Endothelial cell of umbilical vein (primary cell): Measurements from ENCODE around the gene RSPH1. TPM values are rescaled to one million over a fixed set of nuclear protein-coding genes. Genes with fewer than 3 reads are reported as not detected.

Experiments used
- BruUV-seq: library from RNA; stranded (reverse); fragments of 400-500 nt; replicated peaks from 2 replicates; lab custom pipeline; 2021; lab: Mats Ljungman, UMichigan
- CTCF ChIA-PET: fragments of 300-600, 350-600 bp; sonication (Branson Sonifier 250); formaldehyde crosslinking; loops from one replicate; lab custom pipeline; 2021; ENCODE audit warnings: antibody characterized with exemption, inconsistent platforms; lab: Charles Lee
- POLR2A ChIA-PET: fragments of 300-600, 350-600 bp; sonication (Branson Sonifier 250); formaldehyde crosslinking; loops from one replicate; lab custom pipeline; 2021; ENCODE audit warnings: antibody characterized with exemption, inconsistent platforms; lab: Charles Lee
- DNase-seq: peaks from one replicate; pipeline ENCODE4 v3.0.0-alpha.2; 2011; ENCODE audit warnings: low read depth, low spot score
- FAIRE-seq: peaks from 2 replicates; lab custom pipeline; 2011; peaks lifted over from hg19 to GRCh38; lab: Jason Lieb, UNC
- H2AFZ ChIP-seq: 2 replicates; pipeline ENCODE4 v1.6.0; 2012; ENCODE audit warnings: low read depth, low read length, control low read depth, inconsistent platforms
- H3K27ac ChIP-seq: 2 replicates; pipeline ENCODE4 v1.5.1; 2011; ENCODE audit warnings: low read depth, mild to moderate bottlenecking, control low read depth, low read length, moderate library complexity; ENCODE audit not compliant: insufficient read depth
- H3K27me3 ChIP-seq, 2 experiments: 2 replicates each; pipeline versions ENCODE4 v1.6.0 to v1.6.1; 2011; ENCODE audit warnings: low read length in 2 of 2, mixed read lengths in 1 of 2; ENCODE audit not compliant: control insufficient read depth in 2 of 2, insufficient read depth in 2 of 2
- H3K36me3 ChIP-seq, 2 experiments: 2 replicates in 1 of 2; 3 replicates in 1 of 2; pipeline ENCODE4 v1.5.1; 2011; ENCODE audit warnings: low read length in 2 of 2, mild to moderate bottlenecking in 1 of 2, moderate library complexity in 1 of 2; ENCODE audit not compliant: control insufficient read depth in 2 of 2, insufficient read depth in 2 of 2; ENCODE audit errors: extremely low read depth in 1 of 2
- H3K4me1 ChIP-seq: 3 replicates; pipeline ENCODE4 v1.5.1; 2011; ENCODE audit warnings: mild to moderate bottlenecking, low read length; ENCODE audit not compliant: control insufficient read depth, insufficient read depth; ENCODE audit errors: extremely low read depth
- H3K4me2 ChIP-seq: 2 replicates; pipeline ENCODE4 v1.6.1; 2011; ENCODE audit warnings: low read length, control low read depth, mixed read lengths; ENCODE audit not compliant: insufficient read depth
- H3K4me3 ChIP-seq, 3 experiments: fragments of 200-600 bp in 1 of 3; sonication (generic), shearing (Covaris generic) in 1 of 3; replicated peaks in 1 of 3; 2 replicates each; pipeline ENCODE4 v1.5.1; 2011 to 2016; ENCODE audit warnings: control low read depth in 3 of 3, low read length in 3 of 3, mild to moderate bottlenecking in 2 of 3, inconsistent platforms in 1 of 3, low read depth in 1 of 3, moderate library complexity in 1 of 3; ENCODE audit not compliant: insufficient read depth in 1 of 3
- H3K79me2 ChIP-seq: 2 replicates; pipeline ENCODE4 v1.6.0; 2012; ENCODE audit warnings: low read length, inconsistent platforms; ENCODE audit not compliant: control insufficient read depth, insufficient read depth
- H3K9ac ChIP-seq: replicated peaks from 2 replicates; pipeline ENCODE3; 2011; ENCODE audit warnings: low read length, control low read depth; ENCODE audit not compliant: insufficient read depth; ENCODE audit errors: extremely low read depth
- H3K9me1 ChIP-seq: replicated peaks from 3 replicates; pipeline ENCODE4 v1.6.0; 2011; ENCODE audit warnings: mild to moderate bottlenecking, low read length; ENCODE audit not compliant: control insufficient read depth, insufficient read depth; ENCODE audit errors: extremely low read depth
- H3K9me3 ChIP-seq: replicated peaks from 2 replicates; pipeline ENCODE4 v1.5.1; 2012; ENCODE audit warnings: low read length, inconsistent platforms; ENCODE audit not compliant: control insufficient read depth, insufficient read depth
- H4K20me1 ChIP-seq: replicated peaks from 2 replicates; pipeline ENCODE3; 2011; ENCODE audit warnings: mild to moderate bottlenecking, low read length; ENCODE audit not compliant: control insufficient read depth, insufficient read depth; ENCODE audit errors: extremely low read depth
- EZH2 ChIP-seq: IDR thresholded peaks from 2 replicates; pipeline ENCODE4 v1.6.1; 2012; ENCODE audit warnings: borderline replicate concordance, low read depth, mild to moderate bottlenecking, moderate library complexity, low read length, inconsistent platforms; ENCODE audit not compliant: severe bottlenecking
- FOS ChIP-seq: IDR thresholded peaks from 2 replicates; pipeline ENCODE4 v1.6.1; 2011; ENCODE audit warnings: mild to moderate bottlenecking, low read length, moderate library complexity, borderline replicate concordance; ENCODE audit not compliant: insufficient read depth
- GATA2 ChIP-seq: IDR thresholded peaks from 2 replicates; pipeline ENCODE4 v1.7.0; 2011; ENCODE audit warnings: low read depth, mild to moderate bottlenecking, moderate library complexity, mixed read lengths, low read length; ENCODE audit not compliant: insufficient read length, insufficient read depth
- JUN ChIP-seq: IDR thresholded peaks from 2 replicates; pipeline ENCODE4 v1.6.1; 2011; ENCODE audit warnings: borderline replicate concordance, low read depth; ENCODE audit not compliant: insufficient read length, insufficient read depth
- MYC ChIP-seq: IDR thresholded peaks from one replicate; pipeline ENCODE4 v1.6.1; 2011; ENCODE audit warnings: mild to moderate bottlenecking, low read depth, low read length
- POLR2A ChIP-seq: IDR thresholded peaks from 2 replicates; pipeline ENCODE4 v1.6.1; 2012; ENCODE audit warnings: low read depth, mild to moderate bottlenecking, control low read depth, low read length
- POLR2AphosphoS5 ChIP-seq: IDR thresholded peaks from 2 replicates; pipeline ENCODE4 v1.6.1; 2012; ENCODE audit warnings: low read depth, mild to moderate bottlenecking, control low read depth, low read length, moderate library complexity; ENCODE audit not compliant: insufficient read depth
- dilution Hi-C: fragments of 300-500 bp; cut with MboI; formaldehyde crosslinking; loops from one replicate; pipeline ENCODE4 v1.15.0; 2019; ENCODE audit warnings: low sequenced_read_pairs; ENCODE audit not compliant: extremely low pct_ligation_motif_present
- intact Hi-C: fragments of 100-400 bp; cut with micrococcal nuclease; formaldehyde crosslinking; loops from one replicate; pipeline ENCODE4 v1.10.0; 2022
- polyA plus RNA-seq, 4 experiments: library from polyadenylated mRNA; depleted of rRNA in 3 of 4; stranded (reverse) in 3 of 4; unstranded in 1 of 4; fragments of >200 nt; gene quantifications; 2 replicates each; pipeline versions ENCODE4 v1.2.1 to v1.2.3, GENCODE V29; 2011 to 2012; ENCODE audit warnings: missing spikeins in 1 of 4
- total RNA-seq: library from RNA; stranded (reverse); gene quantifications from 2 replicates; pipeline ENCODE4 v1.2.3, GENCODE V29; 2021
- TF ChIP-seq, protein P1 (sequence below), 2 donors: IDR thresholded peaks; 1 replicate in 1 of 2; 2 replicates in 1 of 2; pipeline ENCODE4 v1.5.1; 2011; ENCODE audit warnings: low read length in 2 of 2, mild to moderate bottlenecking in 2 of 2, moderate library complexity in 2 of 2, control low read depth in 1 of 2, inconsistent platforms in 1 of 2, low read depth in 1 of 2; ENCODE audit not compliant: insufficient read depth in 1 of 2; ENCODE audit errors: extremely low read depth in 1 of 2
- TF ChIP-seq, protein P2 (sequence below): IDR thresholded peaks from 2 replicates; pipeline ENCODE4 v1.6.1; 2011; ENCODE audit not compliant: insufficient read depth, insufficient read length

The RSPH1 gene
- total and polyA plus RNA-seq, 2 donors (not counting 3 experiments of a cell fraction or from before 2014, with no cell fraction given): 0.08 TPM; not detected in 1

DNA sequence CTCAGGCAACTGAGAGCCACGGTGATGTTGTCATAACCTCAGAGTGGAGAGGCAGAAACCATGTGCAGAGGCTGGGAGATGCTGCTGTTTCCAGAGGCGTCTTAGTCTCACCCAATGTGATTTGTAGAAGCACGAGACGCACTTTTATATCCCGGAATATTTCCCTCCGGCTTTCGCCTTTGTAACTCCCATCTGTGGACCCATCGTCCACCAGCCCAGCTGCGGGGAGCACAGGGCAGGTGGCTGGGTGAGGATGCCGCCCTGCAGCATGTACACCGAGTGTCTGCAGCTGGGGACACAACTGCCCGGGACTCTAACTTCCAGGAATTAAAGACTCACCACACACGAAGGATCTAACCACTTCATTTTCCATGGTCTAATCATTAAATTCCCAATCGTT lies 48.8 kb downstream of the RSPH1 start:
- Histone ChIP-seq H3K27ac (no peak overlapping the region), H3K9ac (no peak overlapping the region), H3K4me1 (no peaks in the 10 kb centered on the region), H3K4me3 (no peak overlapping the region), H3K9me3 (no peaks in the 10 kb centered on the region), H3K79me2 (no peaks in the 10 kb centered on the region), H4K20me1 (no peaks in the 10 kb centered on the region), H3K27me3 (no peaks in the 10 kb centered on the region), H3K36me3 (no peaks in the 10 kb centered on the region), H3K4me2 (no peak overlapping the region), H3K9me1 (no peaks in the 10 kb centered on the region), H2AFZ (no peak overlapping the region)
- intact Hi-C loops (no loop called here), dilution Hi-C loops (no loop called here)
- BruUV-seq: no TSS peak
- CTCF ChIA-PET: no interaction called here
- POLR2A ChIA-PET: no interaction called here
- TF ChIP-seq, protein P1, sequence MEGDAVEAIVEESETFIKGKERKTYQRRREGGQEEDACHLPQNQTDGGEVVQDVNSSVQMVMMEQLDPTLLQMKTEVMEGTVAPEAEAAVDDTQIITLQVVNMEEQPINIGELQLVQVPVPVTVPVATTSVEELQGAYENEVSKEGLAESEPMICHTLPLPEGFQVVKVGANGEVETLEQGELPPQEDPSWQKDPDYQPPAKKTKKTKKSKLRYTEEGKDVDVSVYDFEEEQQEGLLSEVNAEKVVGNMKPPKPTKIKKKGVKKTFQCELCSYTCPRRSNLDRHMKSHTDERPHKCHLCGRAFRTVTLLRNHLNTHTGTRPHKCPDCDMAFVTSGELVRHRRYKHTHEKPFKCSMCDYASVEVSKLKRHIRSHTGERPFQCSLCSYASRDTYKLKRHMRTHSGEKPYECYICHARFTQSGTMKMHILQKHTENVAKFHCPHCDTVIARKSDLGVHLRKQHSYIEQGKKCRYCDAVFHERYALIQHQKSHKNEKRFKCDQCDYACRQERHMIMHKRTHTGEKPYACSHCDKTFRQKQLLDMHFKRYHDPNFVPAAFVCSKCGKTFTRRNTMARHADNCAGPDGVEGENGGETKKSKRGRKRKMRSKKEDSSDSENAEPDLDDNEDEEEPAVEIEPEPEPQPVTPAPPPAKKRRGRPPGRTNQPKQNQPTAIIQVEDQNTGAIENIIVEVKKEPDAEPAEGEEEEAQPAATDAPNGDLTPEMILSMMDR (IDR thresholded peaks at IDR 0.05; ENCODE audit: extremely low read depth in 1 of 2, insufficient read depth in 1 of 2, low read depth in 1 of 2, low read length in 2 of 2): no peak
- TF ChIP-seq GATA2: no peak
- TF ChIP-seq EZH2: no peak
- no peak for TF ChIP-seq POLR2A
- TF ChIP-seq MYC: no peak
- DNase-seq: no peak
- no peak for FAIRE-seq

GRCh38 chr21:42446531-42446930 lies 49.5 kb downstream of the RSPH1 start:
- BruUV-seq: no TSS peak
- dilution Hi-C loops (no loop called here), intact Hi-C loops (no loop called here)
- TF ChIP-seq, protein P2, sequence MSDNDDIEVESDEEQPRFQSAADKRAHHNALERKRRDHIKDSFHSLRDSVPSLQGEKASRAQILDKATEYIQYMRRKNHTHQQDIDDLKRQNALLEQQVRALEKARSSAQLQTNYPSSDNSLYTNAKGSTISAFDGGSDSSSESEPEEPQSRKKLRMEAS: no peak
- TF ChIP-seq POLR2A (no peak), GATA2 (no peak), POLR2AphosphoS5 (no peak), MYC (no peak), FOS (no peak), JUN (no peak), EZH2 (no peak)
- TF ChIP-seq, protein P1 (IDR thresholded peaks at IDR 0.05; ENCODE audit: extremely low read depth in 1 of 2, insufficient read depth in 1 of 2, low read depth in 1 of 2, low read length in 2 of 2): no peak
- Histone ChIP-seq H3K9me1 (no peaks in the 10 kb centered on the region), H3K79me2 (no peaks in the 10 kb centered on the region), H3K4me1 (no peaks in the 10 kb centered on the region), H4K20me1 (no peaks in the 10 kb centered on the region), H3K9me3 (no peaks in the 10 kb centered on the region), H3K9ac (no peak overlapping the region), H3K4me3 (no peak overlapping the region), H2AFZ (no peak overlapping the region), H3K27me3 (no peaks in the 10 kb centered on the region), H3K27ac (no peak overlapping the region), H3K36me3 (no peaks in the 10 kb centered on the region), H3K4me2 (no peak overlapping the region)
- DNase-seq (no peak), FAIRE-seq (no peak)
- ChIA-PET CTCF (no interaction called here), POLR2A (no interaction called here)
